Naive thymus-derived CD4-positive, alpha-beta T cell (primary cell): ENCODE data around the gene CFAP251. TPM values are rescaled to one million over a fixed set of nuclear protein-coding genes. Genes with fewer than 3 reads are reported as not detected.
"Not testable (repeated sequence)": the region's sequence is repeated elsewhere in the genome, so short reads cannot be mapped to it uniquely, and the experiment has no call there.

Source experiments
- ATAC-seq: fragments of 150-1000 bp; cut with Tn5 transposase; 2 replicates; pipeline ENCODE4 v1.10.0; 2021; ENCODE audit warnings: mild to moderate bottlenecking, moderate library complexity
- CTCF ChIA-PET: fragments of 350-600 bp; sonication (Branson Sonifier 250); formaldehyde crosslinking; loops from one replicate; lab custom pipeline; 2021; ENCODE audit warnings: antibody characterized with exemption; lab: Charles Lee
- POLR2A ChIA-PET: fragments of 350-600 bp; sonication (Branson Sonifier 250); formaldehyde crosslinking; loops from one replicate; lab custom pipeline; 2021; ENCODE audit warnings: antibody characterized with exemption, inconsistent platforms; lab: Charles Lee
- DNase-seq, 9 donors: peaks; one replicate each; pipeline versions ENCODE4 v3.0.0 to v3.0.0-alpha.2; 2020 to 2022; ENCODE audit warnings: mixed read lengths in 1 of 9
- H3K27ac ChIP-seq: one replicate; pipeline ENCODE4 v1.7.0; 2013; ENCODE audit warnings: mild to moderate bottlenecking, low read depth, low read length, moderate library complexity
- H3K27me3 ChIP-seq, 2 donors: one replicate each; pipeline ENCODE4 v1.7.0; 2013; ENCODE audit warnings: low read length in 2 of 2, mild to moderate bottlenecking in 2 of 2, moderate library complexity in 2 of 2; ENCODE audit not compliant: control insufficient read depth in 2 of 2, insufficient read depth in 2 of 2
- H3K36me3 ChIP-seq, 3 experiments: 1 replicate in 2 of 3; 2 replicates in 1 of 3; pipeline ENCODE4 v1.7.0; 2013; ENCODE audit warnings: low read length in 3 of 3, mild to moderate bottlenecking in 3 of 3, moderate library complexity in 1 of 3; ENCODE audit not compliant: insufficient read depth in 3 of 3, control insufficient read depth in 2 of 3
- H3K4me1 ChIP-seq, 2 donors: one replicate each; pipeline ENCODE4 v1.7.0; 2013; ENCODE audit warnings: low read length in 2 of 2, mild to moderate bottlenecking in 2 of 2, moderate library complexity in 1 of 2; ENCODE audit not compliant: control insufficient read depth in 2 of 2, insufficient read depth in 2 of 2
- H3K4me3 ChIP-seq: 2 replicates; pipeline ENCODE4 v1.7.0; 2013; ENCODE audit warnings: mild to moderate bottlenecking, low read length
- H3K9me3 ChIP-seq, 3 experiments: 1 replicate in 2 of 3; 2 replicates in 1 of 3; pipeline ENCODE4 v1.7.0; 2013; ENCODE audit warnings: low read length in 3 of 3; ENCODE audit not compliant: control insufficient read depth in 2 of 3
- H3K27ac Mint-ChIP-seq, 9 donors: one replicate each; pipeline ENCODE4 v1.8.0; 2020 to 2022; ENCODE audit warnings: mixed read lengths in 9 of 9, mild to moderate bottlenecking in 8 of 9, moderate library complexity in 5 of 9, inconsistent platforms in 2 of 9
- H3K27me3 Mint-ChIP-seq, 5 donors: one replicate each; pipeline ENCODE4 v1.8.0; 2021 to 2022; ENCODE audit warnings: mixed read lengths in 5 of 5, mild to moderate bottlenecking in 1 of 5
- H3K36me3 Mint-ChIP-seq, 5 donors: one replicate each; pipeline ENCODE4 v1.8.0; 2020 to 2022; ENCODE audit warnings: mixed read lengths in 5 of 5, mild to moderate bottlenecking in 3 of 5, inconsistent platforms in 1 of 5
- H3K4me1 Mint-ChIP-seq, 7 donors: one replicate each; pipeline ENCODE4 v1.8.0; 2020 to 2022; ENCODE audit warnings: mixed read lengths in 7 of 7, mild to moderate bottlenecking in 3 of 7, inconsistent platforms in 1 of 7
- H3K4me3 Mint-ChIP-seq, 10 donors: one replicate each; pipeline ENCODE4 v1.8.0; 2020 to 2022; ENCODE audit warnings: mild to moderate bottlenecking in 10 of 10, mixed read lengths in 10 of 10, moderate library complexity in 6 of 10, inconsistent platforms in 2 of 10
- H3K9me3 Mint-ChIP-seq, 11 donors: one replicate each; pipeline ENCODE4 v1.8.0; 2020 to 2022; ENCODE audit warnings: mixed read lengths in 11 of 11, mild to moderate bottlenecking in 4 of 11, inconsistent platforms in 1 of 11, moderate library complexity in 1 of 11
- intact Hi-C, 2 donors: fragments of 100-400 bp; cut with micrococcal nuclease; formaldehyde crosslinking; loops; one replicate each; pipeline ENCODE4 v1.15.1; 2023
- polyA plus RNA-seq, 2 donors: library from polyadenylated mRNA; unstranded; fragments of 300-500 nt; fragmentation: Illumina TruSeq; gene quantifications; one replicate each; pipeline ENCODE4 v1.2.3, GENCODE V29; 2021
- total RNA-seq, 6 experiments: library from RNA in 5 of 6; stranded (reverse) in 5 of 6; gene quantifications; 1 replicate in 5 of 6; 2 replicates in 1 of 6; pipeline ENCODE4 v1.2.3 and lab custom pipeline; 2021 to 2026

CFAP251 gene
- total and polyA plus RNA-seq, 7 experiments from 2014 or later = 0.38 to 1.5 (median 0.88) TPM; not detected in 2

DNA sequence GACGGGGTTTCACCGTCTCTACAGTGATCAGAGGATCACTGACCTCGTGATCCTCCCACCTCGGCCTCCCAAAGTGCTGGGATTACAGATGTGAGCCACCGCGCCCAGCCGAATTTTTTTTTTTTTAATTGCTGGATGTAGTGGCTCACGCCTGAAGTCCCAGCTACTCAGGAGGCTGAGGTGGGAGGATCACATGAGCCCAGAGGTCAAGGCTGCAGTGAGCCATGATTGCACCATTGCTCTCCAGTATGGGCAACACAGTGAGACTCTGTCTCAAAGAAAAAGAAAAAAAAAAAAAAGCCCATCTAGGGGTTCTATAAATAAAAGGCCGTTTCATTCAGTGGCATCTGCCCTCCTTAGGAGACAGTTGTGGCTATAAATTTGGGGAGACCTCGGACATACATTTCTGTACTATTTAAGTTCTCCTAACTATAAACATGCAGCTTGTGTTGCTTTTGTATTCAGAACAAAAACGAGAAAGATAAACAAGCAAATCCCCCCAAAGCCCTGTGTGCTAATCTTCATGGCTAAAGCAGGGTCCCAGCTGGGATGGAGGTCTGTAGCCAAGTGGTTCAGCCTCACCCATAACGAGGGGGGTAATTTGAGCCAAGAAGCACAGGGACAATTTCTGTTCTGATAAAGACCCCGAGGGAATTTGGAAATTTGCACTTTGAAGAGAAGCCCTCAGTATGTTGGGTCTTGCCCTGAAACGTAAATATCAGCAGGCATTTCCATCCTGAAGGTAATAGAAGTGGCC, 68.3 kb downstream of the CFAP251 start:
- H3K9me3 ChIP-seq = no peaks in the 10 kb centered on the region
- Mint-ChIP-seq H3K4me1 (peaks cover 0 to 15% (median 7%) of the 10 kb centered on the region in 7 donors), H3K27me3 (no peaks in the 10 kb centered on the region), H3K36me3 (no peaks in the 10 kb centered on the region), H3K9me3 (no peaks in the 10 kb centered on the region), H3K4me3 (no peak overlapping the region), H3K27ac (no peak overlapping the region)
- H3K27me3 ChIP-seq = no peaks in the 10 kb centered on the region
- ATAC-seq (no peak), DNase-seq (no peak)
- H3K4me1 ChIP-seq = no peaks in the 10 kb centered on the region
- H3K4me3 ChIP-seq = no peak overlapping the region
- ChIA-PET CTCF (interaction anchor here (0.6 kb wide), 1 partner anchor 10 kb away, joined by 3 read pairs; no protein-coding TSS in a partner anchor), POLR2A (no interaction called here)
- H3K27ac ChIP-seq = no peak overlapping the region
- no peaks in the 10 kb centered on the region for H3K36me3 ChIP-seq
- intact Hi-C loops = loop anchor here in 1 of 2 donors (5.0 kb wide), 1 partner anchor 1089 kb away; no protein-coding TSS in a partner anchor

DNA sequence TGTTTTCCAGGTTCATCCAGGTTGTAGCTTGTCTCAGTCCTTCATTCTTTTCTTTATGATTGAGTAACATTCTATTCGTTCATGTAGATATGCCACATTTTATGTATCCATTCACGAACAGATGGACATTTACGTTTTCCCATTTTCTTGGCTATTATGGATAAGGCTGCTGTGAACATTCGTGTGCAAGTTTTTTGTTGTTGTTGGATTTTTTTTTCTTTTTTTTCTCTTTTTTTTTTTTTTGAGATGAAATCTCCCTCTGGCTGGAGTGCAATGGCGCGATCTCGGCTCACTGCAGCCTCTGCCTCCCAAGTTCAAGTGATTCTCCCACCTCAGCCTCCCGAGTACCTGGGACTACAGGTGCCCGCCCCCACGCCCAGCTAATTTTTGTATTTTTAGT, 70.1 kb downstream of the CFAP251 start:
- DNase-seq, ATAC-seq, H3K9me3 Mint-ChIP-seq, H3K27ac ChIP-seq, H3K36me3 ChIP-seq, H3K36me3 Mint-ChIP-seq, POLR2A ChIA-PET, CTCF ChIA-PET, H3K27ac Mint-ChIP-seq, H3K9me3 ChIP-seq, H3K4me3 Mint-ChIP-seq, H3K4me1 ChIP-seq, H3K4me3 ChIP-seq, H3K27me3 ChIP-seq, H3K27me3 Mint-ChIP-seq: not testable (repeated sequence)
- peaks cover 0 to 20% (median 11%) of the 10 kb centered on the region in 7 donors for H3K4me1 Mint-ChIP-seq
- intact Hi-C loops = loop anchor here in 1 of 2 donors (5.0 kb wide), 1 partner anchor 1091 kb away; no protein-coding TSS in a partner anchor

DNA sequence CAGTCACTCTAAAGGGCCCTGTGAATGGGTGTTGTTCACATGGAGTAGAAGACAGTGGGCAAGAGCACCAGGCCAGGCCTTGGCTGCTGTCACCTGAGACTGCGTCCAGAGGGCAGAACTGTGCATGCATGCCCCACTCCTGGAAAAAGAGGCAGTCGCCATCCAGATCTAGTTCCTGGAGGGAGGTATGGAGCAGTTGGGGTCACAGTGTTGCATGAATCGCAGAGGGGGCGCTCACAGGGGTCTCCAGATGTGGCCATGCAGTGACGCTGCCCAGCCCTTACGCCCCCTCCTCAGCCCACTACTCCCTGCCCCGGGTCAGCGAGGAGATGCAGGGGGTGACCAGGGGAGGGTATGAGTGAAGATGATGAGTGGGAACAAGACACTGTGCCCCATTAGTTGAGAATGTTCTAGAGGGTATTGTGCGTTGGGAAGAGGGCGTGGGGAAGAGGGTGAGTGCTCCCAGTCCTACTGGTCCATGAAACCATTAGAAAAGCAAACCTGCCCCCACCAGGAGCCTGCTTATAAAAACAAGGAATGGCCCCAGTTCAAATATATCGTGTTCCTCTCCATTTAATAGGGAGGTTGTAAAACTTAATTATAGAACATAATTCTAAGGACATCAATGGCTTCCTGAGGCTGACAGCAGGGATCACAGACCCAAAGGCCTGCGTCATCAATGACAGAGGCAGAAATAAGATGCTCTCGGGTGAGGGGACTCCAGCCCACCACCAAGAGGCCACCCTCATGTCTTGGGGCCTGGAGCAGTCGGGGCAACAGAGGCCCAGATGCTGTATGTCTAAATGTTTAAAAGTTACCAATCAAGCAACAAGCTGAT, 71.1 kb downstream of the CFAP251 start:
- no peaks in the 10 kb centered on the region for H3K27me3 ChIP-seq
- H3K9me3 Mint-ChIP-seq = no peaks in the 10 kb centered on the region
- no peaks in the 10 kb centered on the region for H3K9me3 ChIP-seq
- H3K4me1 ChIP-seq = peaks cover 0 to 4% of the 10 kb centered on the region in 2 donors
- no peak overlapping the region for H3K27ac ChIP-seq
- POLR2A ChIA-PET = no interaction called here
- no peak overlapping the region for H3K4me3 Mint-ChIP-seq
- DNase-seq (no peak), ATAC-seq (no peak)
- peaks cover 0 to 16% (median 6%) of the 10 kb centered on the region in 7 donors for H3K4me1 Mint-ChIP-seq
- no peak overlapping the region for H3K27ac Mint-ChIP-seq
- no peaks in the 10 kb centered on the region for H3K36me3 ChIP-seq
- no peak overlapping the region for H3K4me3 ChIP-seq
- CTCF ChIA-PET = no interaction called here
- no peaks in the 10 kb centered on the region for H3K27me3 Mint-ChIP-seq
- intact Hi-C loops = loop anchor here in 1 of 2 donors (5.0 kb wide), 1 partner anchor 1092 kb away; no protein-coding TSS in a partner anchor
- H3K36me3 Mint-ChIP-seq = no peaks in the 10 kb centered on the region

DNA sequence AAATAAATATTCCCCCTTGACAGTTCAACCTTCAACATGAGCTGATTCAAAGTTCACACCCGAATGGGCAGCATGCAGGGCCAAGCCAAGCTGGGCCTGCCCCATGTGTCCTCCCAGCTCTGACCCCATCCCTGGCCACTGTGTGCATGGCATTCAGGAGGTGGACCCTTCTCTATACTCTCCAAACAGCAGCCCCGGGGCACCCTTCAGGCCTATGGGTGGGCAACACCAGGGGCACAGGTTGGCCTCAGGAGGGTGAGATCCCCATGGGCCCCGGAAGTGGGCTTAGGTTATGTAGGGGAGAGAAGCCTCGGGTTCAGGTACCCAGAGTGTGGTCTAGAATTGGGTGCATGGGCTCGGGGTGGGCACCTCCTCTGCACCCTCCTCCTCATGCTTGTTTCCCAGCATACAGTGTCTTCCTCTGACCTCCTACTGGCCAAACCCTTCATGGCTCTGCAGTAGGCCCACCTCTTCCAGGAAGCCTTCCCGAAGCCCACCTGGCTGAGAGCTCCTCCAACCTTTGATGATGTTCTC, 71.8 kb downstream of the CFAP251 start:
- no peaks in the 10 kb centered on the region for H3K36me3 Mint-ChIP-seq
- ChIA-PET POLR2A (no interaction called here), CTCF (no interaction called here)
- H3K4me3 Mint-ChIP-seq = no peak overlapping the region
- DNase-seq = no peak
- Histone ChIP-seq H3K36me3 (no peaks in the 10 kb centered on the region), H3K4me3 (no peak overlapping the region), H3K4me1 (peaks cover 0 to 4% of the 10 kb centered on the region in 2 donors), H3K27ac (no peak overlapping the region), H3K27me3 (no peaks in the 10 kb centered on the region), H3K9me3 (no peaks in the 10 kb centered on the region)
- peaks cover 0 to 16% (median 6%) of the 10 kb centered on the region in 7 donors for H3K4me1 Mint-ChIP-seq
- no peaks in the 10 kb centered on the region for H3K9me3 Mint-ChIP-seq
- H3K27me3 Mint-ChIP-seq = no peaks in the 10 kb centered on the region
- no peak overlapping the region for H3K27ac Mint-ChIP-seq
- ATAC-seq = no peak
- intact Hi-C loops = no loop called here

- no peak overlapping the region for H3K4me3 Mint-ChIP-seq
- Histone ChIP-seq H3K27me3 (no peaks in the 10 kb centered on the region), H3K36me3 (no peaks in the 10 kb centered on the region), H3K9me3 (no peaks in the 10 kb centered on the region), H3K27ac (no peak overlapping the region), H3K4me3 (no peak overlapping the region), H3K4me1 (peaks cover 0 to 4% of the 10 kb centered on the region in 2 donors)
- DNase-seq = no peak
- ChIA-PET CTCF (no interaction called here), POLR2A (no interaction called here)
- intact Hi-C loops = no loop called here
- no peak for ATAC-seq
- no peak overlapping the region for H3K27ac Mint-ChIP-seq
- peaks cover 0 to 16% (median 6%) of the 10 kb centered on the region in 7 donors for H3K4me1 Mint-ChIP-seq
- no peaks in the 10 kb centered on the region for H3K36me3 Mint-ChIP-seq
- no peaks in the 10 kb centered on the region for H3K9me3 Mint-ChIP-seq
- peaks cover 0 to 6% (median 0%) of the 10 kb centered on the region in 5 donors for H3K27me3 Mint-ChIP-seq
Observed at GRCh38 chr12:121990692-121991603, 72.6 kb downstream of the CFAP251 start.
